IPS-18c (cell line): ENCODE measurements around the gene STYXL1.
A peak's percentile ranks its signal among the peaks of the same experiment; 100 is the strongest.
"Not testable (repeated sequence)": the region's sequence is repeated elsewhere in the genome, so short reads cannot be mapped to it uniquely, and the experiment has no call there.

ENCODE experiments used
- H3K4me3 ChIP-seq: 2 replicates; pipeline ENCODE4 v1.7.0; 2013; ENCODE audit warnings: low read depth, mild to moderate bottlenecking, low read length, moderate library complexity; ENCODE audit not compliant: insufficient read depth
- H3K9me3 ChIP-seq: one replicate; pipeline ENCODE4 v1.6.1; 2013; ENCODE audit warnings: mild to moderate bottlenecking, low read length, moderate library complexity; ENCODE audit not compliant: control insufficient read depth, insufficient read depth

The STYXL1 gene

GRCh38 chr7:76008156-76008687 is 39.6 kb downstream of the STYXL1 start:
- H3K9me3 ChIP-seq: no peaks in the 10 kb centered on the region
- no peak overlapping the region for H3K4me3 ChIP-seq

GRCh38 chr7:76005004-76005403 is 42.8 kb downstream of the STYXL1 start:
- H3K4me3 ChIP-seq, H3K9me3 ChIP-seq: not testable (repeated sequence)

GRCh38 chr7:76003351-76003750 is 44.4 kb downstream of the STYXL1 start:
- no peak overlapping the region for H3K4me3 ChIP-seq

GRCh38 chr7:76002822-76003221 is 45.0 kb downstream of the STYXL1 start:
- Histone ChIP-seq H3K4me3 (no peak overlapping the region), H3K9me3 (no peaks in the 10 kb centered on the region)

More at GRCh38 chr7:76003351-76003750, 44.4 kb downstream of the STYXL1 start:
- no peaks in the 10 kb centered on the region for H3K9me3 ChIP-seq

GRCh38 chr7:76002139-76002538 is 45.7 kb downstream of the STYXL1 start:
- no peaks in the 10 kb centered on the region for H3K9me3 ChIP-seq
- H3K4me3 ChIP-seq: no peak overlapping the region

- Histone ChIP-seq H3K9me3 (no peaks in the 10 kb centered on the region), H3K4me3 (no peak overlapping the region)
Measured at GRCh38 chr7:76000566-76000965, 47.2 kb downstream of the STYXL1 start.

- no peaks in the 10 kb centered on the region for H3K9me3 ChIP-seq
- H3K4me3 ChIP-seq: no peak overlapping the region
Measured at GRCh38 chr7:75998038-75998437, 49.8 kb downstream of the STYXL1 start.

GRCh38 chr7:75996476-75996875 is 51.3 kb downstream of the STYXL1 start:
- no peaks in the 10 kb centered on the region for H3K9me3 ChIP-seq
- no peak overlapping the region for H3K4me3 ChIP-seq

GRCh38 chr7:75995996-75996395 is 51.8 kb downstream of the STYXL1 start:
- Histone ChIP-seq H3K4me3 (no peak overlapping the region), H3K9me3 (no peaks in the 10 kb centered on the region)

GRCh38 chr7:75995052-75995471 is 52.7 kb downstream of the STYXL1 start:
- H3K9me3 ChIP-seq: no peaks in the 10 kb centered on the region
- H3K4me3 ChIP-seq: peak overlapping the region; percentile 49

GRCh38 chr7:75994388-75995051 is 53.3 kb downstream of the STYXL1 start, which contains the start of gene TMEM120A:
TMEM120A (minus strand) TSS chr7:75994595; CDS start chr7:75994570, 25 bp downstream.
- H3K9me3 ChIP-seq: no peaks in the 10 kb centered on the region
- peak within 1 kb of the TSS; percentile 68 for H3K4me3 ChIP-seq

- no peaks in the 10 kb centered on the region for H3K9me3 ChIP-seq
- peak overlapping the region; percentile 68 for H3K4me3 ChIP-seq
Measured at GRCh38 chr7:75993689-75994387, 54.0 kb downstream of the STYXL1 start.

- no peak overlapping the region for H3K4me3 ChIP-seq
- no peaks in the 10 kb centered on the region for H3K9me3 ChIP-seq
Measured at GRCh38 chr7:75992083-75992755, 55.6 kb downstream of the STYXL1 start.

- H3K4me3 ChIP-seq: no peak overlapping the region
- no peaks in the 10 kb centered on the region for H3K9me3 ChIP-seq
Measured at GRCh38 chr7:75991531-75992082, 56.2 kb downstream of the STYXL1 start.

GRCh38 chr7:75989500-75990388 is 58.1 kb downstream of the STYXL1 start:
- Histone ChIP-seq H3K9me3 (no peaks in the 10 kb centered on the region), H3K4me3 (no peak overlapping the region)

- no peaks in the 10 kb centered on the region for H3K9me3 ChIP-seq
- H3K4me3 ChIP-seq: no peak overlapping the region
Measured at GRCh38 chr7:75988568-75989499, 59.0 kb downstream of the STYXL1 start.
